Sigmoid colon (tissue), 7 donors: ENCODE measurements around the gene SPTLC1. TPM values are rescaled to one million over a fixed set of nuclear protein-coding genes. Genes with fewer than 3 reads are reported as not detected.

Experiments used
- DNase-seq: peaks from one replicate; pipeline ENCODE4 v3.0.0-alpha.2; 2019
- H3K27ac ChIP-seq, 4 donors: fragments of 200-600 bp; sonication (generic); one replicate each; pipeline ENCODE4 v1.5.1; 2016 to 2019; ENCODE audit warnings: mild to moderate bottlenecking in 1 of 4
- H3K27me3 ChIP-seq, 3 donors: fragments of 200-600 bp; sonication (generic); one replicate each; pipeline ENCODE4 v1.5.1; 2019; ENCODE audit warnings: mild to moderate bottlenecking in 1 of 3
- H3K36me3 ChIP-seq, 4 donors: fragments of 200-600 bp; sonication (generic); one replicate each; pipeline ENCODE4 v1.5.1; 2016 to 2019
- H3K4me1 ChIP-seq, 4 donors: fragments of 200-600 bp; sonication (generic); one replicate each; pipeline ENCODE4 v1.5.1; 2017 to 2019
- H3K4me3 ChIP-seq, 4 donors: fragments of 200-600 bp; sonication (generic); one replicate each; pipeline ENCODE4 v1.5.1; 2017 to 2019; ENCODE audit warnings: mild to moderate bottlenecking in 2 of 4, moderate library complexity in 1 of 4
- H3K9me3 ChIP-seq, 4 donors: fragments of 200-600 bp in 3 of 4; sonication (generic) in 3 of 4; one replicate each; pipeline versions ENCODE4 v1.5.1 to v1.6.1; 2013 to 2019
- EP300 ChIP-seq, 4 donors: sonication (generic); formaldehyde crosslinking; IDR thresholded peaks; one replicate each; pipeline ENCODE4 v1.6.1; 2017; ENCODE audit warnings: antibody characterized with exemption in 4 of 4
- POLR2A ChIP-seq, 2 donors: fragments of 450-650 bp; IDR thresholded peaks; one replicate each; pipeline ENCODE4 v1.6.1; 2016; ENCODE audit warnings: antibody characterized with exemption in 2 of 2, mild to moderate bottlenecking in 2 of 2, moderate library complexity in 2 of 2
- POLR2AphosphoS5 ChIP-seq, 4 donors: sonication (generic); formaldehyde crosslinking; IDR thresholded peaks; one replicate each; pipeline ENCODE4 v1.6.1; 2017; ENCODE audit warnings: antibody characterized with exemption in 4 of 4
- WGBS, 2 donors: extraction: QIAGEN DNeasy Blood & Tissue Kit; methylation state at CpG; one replicate each; pipeline ENCODE4 v1.1.7; 2013; 5-methylcytosine and 5-hydroxymethylcytosine counted together
- intact Hi-C: fragments of 100-400 bp; cut with DNase I; formaldehyde crosslinking; loops from one replicate; pipeline ENCODE4 v1.15.1; 2023
- polyA plus RNA-seq, 3 donors: library from polyadenylated mRNA; stranded (reverse); fragments of 200-250 nt; gene quantifications; one replicate each; pipeline ENCODE4 v1.2.3, GENCODE V29; 2013
- total RNA-seq, 4 donors: library from RNA; depleted of rRNA; stranded (reverse); fragments of >200 nt; gene quantifications; one replicate each; pipeline ENCODE4 v1.1.0, GENCODE V29; 2016
- TF ChIP-seq, protein P1 (sequence below), 4 experiments: fragments of 450-650 bp in 3 of 4; fragments of 200-600 bp in 1 of 4; IDR thresholded peaks; one replicate each; pipeline ENCODE4 v1.5.1; 2016 to 2019; ENCODE audit warnings: antibody characterized with exemption in 4 of 4, mild to moderate bottlenecking in 3 of 4, moderate library complexity in 2 of 4
- donor health status: healthy with polysubstance abuse.
- donor health status: Bipolar disorder and iron deficiency.
- donor health status: healthy.

Gene SPTLC1
- total and polyA plus RNA-seq, 7 donors: 10.2 to 75.4 (median 55.0) TPM

DNA sequence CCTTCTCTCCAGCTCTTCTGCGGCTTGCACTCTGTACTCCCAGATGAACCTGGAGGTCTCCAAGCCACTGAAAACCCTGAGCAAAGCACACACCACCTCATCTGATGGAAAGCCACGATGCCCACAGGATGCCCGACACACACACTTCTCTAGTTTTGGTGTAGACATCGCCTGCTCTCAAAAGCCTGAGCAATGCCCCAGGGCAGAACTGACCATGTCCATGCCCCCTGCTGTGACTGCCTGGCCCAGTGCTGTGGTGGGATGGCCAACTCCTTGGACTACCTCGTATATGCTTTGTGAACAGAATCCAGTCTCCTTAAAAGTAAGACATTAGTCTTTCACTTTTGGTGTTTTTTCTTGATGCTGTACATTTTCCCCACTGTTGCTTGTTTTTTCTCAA lies 81.2 kb downstream of the SPTLC1 start:
- peaks cover 0 to 51% (median 38%) of the 10 kb centered on the region in 4 donors for H3K4me1 ChIP-seq
- H3K4me3 ChIP-seq: no peak overlapping the region
- no peak for TF ChIP-seq EP300 (IDR thresholded peaks at IDR 0.05)
- TF ChIP-seq, protein P1, sequence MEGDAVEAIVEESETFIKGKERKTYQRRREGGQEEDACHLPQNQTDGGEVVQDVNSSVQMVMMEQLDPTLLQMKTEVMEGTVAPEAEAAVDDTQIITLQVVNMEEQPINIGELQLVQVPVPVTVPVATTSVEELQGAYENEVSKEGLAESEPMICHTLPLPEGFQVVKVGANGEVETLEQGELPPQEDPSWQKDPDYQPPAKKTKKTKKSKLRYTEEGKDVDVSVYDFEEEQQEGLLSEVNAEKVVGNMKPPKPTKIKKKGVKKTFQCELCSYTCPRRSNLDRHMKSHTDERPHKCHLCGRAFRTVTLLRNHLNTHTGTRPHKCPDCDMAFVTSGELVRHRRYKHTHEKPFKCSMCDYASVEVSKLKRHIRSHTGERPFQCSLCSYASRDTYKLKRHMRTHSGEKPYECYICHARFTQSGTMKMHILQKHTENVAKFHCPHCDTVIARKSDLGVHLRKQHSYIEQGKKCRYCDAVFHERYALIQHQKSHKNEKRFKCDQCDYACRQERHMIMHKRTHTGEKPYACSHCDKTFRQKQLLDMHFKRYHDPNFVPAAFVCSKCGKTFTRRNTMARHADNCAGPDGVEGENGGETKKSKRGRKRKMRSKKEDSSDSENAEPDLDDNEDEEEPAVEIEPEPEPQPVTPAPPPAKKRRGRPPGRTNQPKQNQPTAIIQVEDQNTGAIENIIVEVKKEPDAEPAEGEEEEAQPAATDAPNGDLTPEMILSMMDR (IDR thresholded peaks at IDR 0.05): no peak
- no peak for TF ChIP-seq POLR2A (IDR thresholded peaks at IDR 0.05)
- no peak for TF ChIP-seq POLR2AphosphoS5 (IDR thresholded peaks at IDR 0.05)
- no peak for DNase-seq
- intact Hi-C loops: loop anchor here (10.0 kb wide), 1 partner anchor 139 kb away; no protein-coding TSS in a partner anchor
- H3K27ac ChIP-seq: peak overlapping the region in 2 of 4 donors; percentile 80 to 86
- H3K9me3 ChIP-seq: no peaks in the 10 kb centered on the region
- H3K36me3 ChIP-seq: peaks cover 0 to 29% (median 8%) of the 10 kb centered on the region in 4 donors
- 97 to 98% methylated on average over 5 of the region's 5 CpGs for WGBS, 2 donors
- no peaks in the 10 kb centered on the region for H3K27me3 ChIP-seq

GRCh38 chr9:92033307-92033706 lies 81.9 kb downstream of the SPTLC1 start:
- Histone ChIP-seq H3K27me3 (no peaks in the 10 kb centered on the region), H3K27ac (no peak overlapping the region), H3K4me3 (no peak overlapping the region), H3K9me3 (no peaks in the 10 kb centered on the region), H3K36me3 (peaks cover 0 to 29% (median 8%) of the 10 kb centered on the region in 4 donors), H3K4me1 (peaks cover 0 to 44% (median 34%) of the 10 kb centered on the region in 4 donors)
- 97% methylated on average over 5 of the region's 5 CpGs for whole genome bisulfite sequencing, 2 donors
- no peak for DNase-seq
- intact Hi-C loops: loop anchor here (10.0 kb wide), 1 partner anchor 139 kb away; no protein-coding TSS in a partner anchor
- TF ChIP-seq, protein P1 (IDR thresholded peaks at IDR 0.05): no peak
- TF ChIP-seq POLR2A (IDR thresholded peaks at IDR 0.05): no peak
- TF ChIP-seq EP300 (IDR thresholded peaks at IDR 0.05): no peak
- no peak for TF ChIP-seq POLR2AphosphoS5 (IDR thresholded peaks at IDR 0.05)

- no peak overlapping the region for H3K4me3 ChIP-seq
- no peaks in the 10 kb centered on the region for H3K27me3 ChIP-seq
- 96 to 97% methylated on average over 5 of the region's 5 CpGs for WGBS, 2 donors
- H3K27ac ChIP-seq: no peak overlapping the region
- peaks cover 0 to 26% (median 8%) of the 10 kb centered on the region in 4 donors for H3K36me3 ChIP-seq
- TF ChIP-seq, protein P1 (IDR thresholded peaks at IDR 0.05): no peak
- TF ChIP-seq POLR2AphosphoS5 (IDR thresholded peaks at IDR 0.05) (no peak), EP300 (IDR thresholded peaks at IDR 0.05) (no peak), POLR2A (IDR thresholded peaks at IDR 0.05) (no peak)
- H3K4me1 ChIP-seq: peaks cover 0 to 40% (median 30%) of the 10 kb centered on the region in 4 donors
- intact Hi-C loops: loop anchor here (10.0 kb wide), 1 partner anchor 138 kb away; no protein-coding TSS in a partner anchor
- no peaks in the 10 kb centered on the region for H3K9me3 ChIP-seq
- DNase-seq: no peak
These were observed 82.3 kb downstream of the SPTLC1 start for GRCh38 chr9:92032891-92033290.

DNA sequence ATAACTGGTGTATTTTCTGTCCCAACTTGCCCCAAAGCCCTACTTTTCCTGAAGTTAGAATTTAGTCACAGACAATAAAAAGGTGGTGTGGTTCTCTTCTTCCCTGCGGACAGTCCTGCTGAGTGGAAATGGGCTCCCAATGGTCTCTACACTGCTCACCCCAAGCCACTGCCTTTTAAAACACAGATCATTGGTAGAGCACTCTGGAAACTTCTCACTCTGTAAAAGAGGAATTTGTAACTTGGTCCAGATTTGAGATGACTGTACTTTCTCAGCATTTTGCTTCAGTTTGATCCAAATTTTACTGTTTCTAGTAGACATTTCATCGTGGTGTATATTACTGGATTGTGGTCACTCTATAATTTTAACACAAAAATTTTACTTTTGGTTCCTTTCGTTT lies 84.8 kb downstream of the SPTLC1 start:
- WGBS, 2 donors: 95 to 96% methylated on average over 3 of the region's 3 CpGs
- DNase-seq: no peak

More for the DNA sequence above, 84.8 kb downstream of the SPTLC1 start:
- Histone ChIP-seq H3K27me3 (no peaks in the 10 kb centered on the region), H3K9me3 (no peaks in the 10 kb centered on the region), H3K27ac (no peak overlapping the region), H3K36me3 (peaks cover 0 to 23% (median 8%) of the 10 kb centered on the region in 4 donors), H3K4me3 (no peak overlapping the region), H3K4me1 (peaks cover 0 to 16% (median 9%) of the 10 kb centered on the region in 4 donors)
- TF ChIP-seq, protein P1 (IDR thresholded peaks at IDR 0.05): no peak
- TF ChIP-seq EP300 (IDR thresholded peaks at IDR 0.05) (no peak), POLR2AphosphoS5 (IDR thresholded peaks at IDR 0.05) (no peak), POLR2A (IDR thresholded peaks at IDR 0.05) (no peak)
- intact Hi-C loops: loop anchor here (10.0 kb wide), 1 partner anchor 136 kb away; no protein-coding TSS in a partner anchor
